MM.1S (cell line): ENCODE results near the gene PYGB.

ENCODE experiments used
- DNase-seq: peaks from one replicate; pipeline ENCODE4 v3.0.0-alpha.2; 2015
- H2AFZ ChIP-seq: fragments of 300-600 bp; sonication (generic); 2 replicates; pipeline ENCODE4 v1.6.0; 2016; ENCODE audit warnings: antibody characterized with exemption, low read length
- H3F3A ChIP-seq: fragments of 300-600 bp; sonication (generic); 2 replicates; pipeline ENCODE4 v1.6.1; 2016; ENCODE audit warnings: mild to moderate bottlenecking, antibody characterized with exemption, low read length, moderate library complexity, mixed read lengths; ENCODE audit not compliant: insufficient read depth
- H3K27ac ChIP-seq: fragments of 300-600 bp; sonication (generic); 2 replicates; pipeline ENCODE4 v1.5.1; 2016; ENCODE audit warnings: mild to moderate bottlenecking, low read length
- H3K27me3 ChIP-seq: fragments of 300-600 bp; sonication (generic); replicated peaks from 2 replicates; pipeline ENCODE4 v1.6.0; 2016; ENCODE audit warnings: low read length; ENCODE audit not compliant: insufficient read depth
- H3K36me3 ChIP-seq: fragments of 300-600 bp; sonication (generic); replicated peaks from 2 replicates; pipeline ENCODE4 v1.6.1; 2016; ENCODE audit warnings: mild to moderate bottlenecking, low read length, mixed read lengths; ENCODE audit not compliant: insufficient read depth
- H3K4me1 ChIP-seq: fragments of 300-600 bp; sonication (generic); 2 replicates; pipeline ENCODE4 v1.6.1; 2016; ENCODE audit warnings: low read length, mixed read lengths
- H3K4me2 ChIP-seq: fragments of 300-600 bp; sonication (generic); 2 replicates; pipeline ENCODE4 v1.6.0; 2016; ENCODE audit warnings: low read depth, low read length
- H3K4me3 ChIP-seq: fragments of 300-600 bp; sonication (generic); 2 replicates; pipeline ENCODE4 v1.5.1; 2016; ENCODE audit warnings: low read length, mixed read lengths
- H3K79me2 ChIP-seq: fragments of 300-600 bp; sonication (generic); 2 replicates; pipeline ENCODE4 v1.6.1; 2016; ENCODE audit warnings: mixed run types, low read length, mixed read lengths
- H3K9ac ChIP-seq: fragments of 300-600 bp; sonication (generic); 2 replicates; pipeline ENCODE4 v1.6.1; 2016; ENCODE audit warnings: low read length, mixed read lengths
- H3K9me2 ChIP-seq: fragments of 300-600 bp; sonication (generic); replicated peaks from 2 replicates; pipeline ENCODE4 v1.6.1; 2016; ENCODE audit warnings: mild to moderate bottlenecking, low read length, mixed read lengths; ENCODE audit not compliant: insufficient read depth
- H3K9me3 ChIP-seq: fragments of 300-600 bp; sonication (generic); replicated peaks from 2 replicates; pipeline ENCODE4 v1.6.1; 2016; ENCODE audit warnings: mild to moderate bottlenecking, low read length, mixed read lengths; ENCODE audit not compliant: insufficient read depth
- H4K20me1 ChIP-seq: fragments of 300-600 bp; sonication (generic); 2 replicates; pipeline ENCODE4 v1.6.1; 2016; ENCODE audit warnings: mild to moderate bottlenecking, low read length, moderate library complexity, mixed read lengths; ENCODE audit not compliant: insufficient read depth
- CTCF ChIP-seq: fragments of 300-600 bp; sonication (generic); IDR thresholded peaks from 2 replicates; pipeline ENCODE4 v1.5.1; 2016; ENCODE audit warnings: antibody characterized with exemption, low read length, mixed read lengths
- EZH2 ChIP-seq: fragments of 300-600 bp; sonication (generic); optimal IDR thresholded peaks from 2 replicates; pipeline ENCODE3; 2017; ENCODE audit warnings: low read depth, mild to moderate bottlenecking, antibody characterized with exemption, low read length, mixed read lengths
- EZH2phosphoT487 ChIP-seq: fragments of 300-600 bp; sonication (generic); IDR thresholded peaks from 2 replicates; pipeline ENCODE4 v1.6.1; 2018; ENCODE audit warnings: antibody characterized with exemption, low read length

PYGB gene

GRCh38 chr20:25277941-25278521 lies 30.1 kb downstream of the PYGB start:
- Histone ChIP-seq H3K27ac (no peak overlapping the region), H3K9me3 (no peaks in the 10 kb centered on the region)
- no peak for DNase-seq

GRCh38 chr20:25278636-25279361 lies 30.9 kb downstream of the PYGB start:
- Histone ChIP-seq H3K79me2 (peaks cover 22% of the 10 kb centered on the region), H3K36me3 (no peaks in the 10 kb centered on the region; the same call in none of the 2 replicates), H3K9me3 (no peaks in the 10 kb centered on the region), H3K4me1 (peaks cover 25% of the 10 kb centered on the region), H3K9me2 (no peaks in the 10 kb centered on the region), H3K27ac (no peak overlapping the region), H3K27me3 (no peaks in the 10 kb centered on the region), H3K4me2 (no peak overlapping the region), H3K9ac (no peak overlapping the region), H3K4me3 (no peak overlapping the region), H4K20me1 (no peaks in the 10 kb centered on the region), H2AFZ (no peak overlapping the region), H3F3A (peaks cover 13% of the 10 kb centered on the region)
- DNase-seq: no peak
- no peak for TF ChIP-seq CTCF
- no peak for TF ChIP-seq EZH2
- TF ChIP-seq EZH2phosphoT487: no peak

More at GRCh38 chr20:25277941-25278521, 30.1 kb downstream of the PYGB start:
- Histone ChIP-seq H3K27me3 (no peaks in the 10 kb centered on the region), H2AFZ (no peak overlapping the region), H3F3A (peaks cover 13% of the 10 kb centered on the region), H3K9ac (no peak overlapping the region), H3K4me1 (peaks cover 21% of the 10 kb centered on the region), H4K20me1 (no peaks in the 10 kb centered on the region), H3K36me3 (no peaks in the 10 kb centered on the region; the same call in none of the 2 replicates), H3K9me2 (no peaks in the 10 kb centered on the region), H3K79me2 (peaks cover 14% of the 10 kb centered on the region), H3K4me3 (no peak overlapping the region), H3K4me2 (no peak overlapping the region)
- no peak for TF ChIP-seq CTCF
- TF ChIP-seq EZH2: no peak
- TF ChIP-seq EZH2phosphoT487: no peak

- no peak for DNase-seq
These were observed 31.5 kb downstream of the PYGB start for GRCh38 chr20:25279403-25279802.

More at GRCh38 chr20:25279403-25279802, 31.5 kb downstream of the PYGB start:
- Histone ChIP-seq H2AFZ (no peak overlapping the region), H3K27ac (no peak overlapping the region), H3K9me3 (no peaks in the 10 kb centered on the region), H3K4me1 (peaks cover 25% of the 10 kb centered on the region), H3K79me2 (peaks cover 27% of the 10 kb centered on the region), H3K4me2 (no peak overlapping the region), H3K4me3 (no peak overlapping the region), H3K9me2 (no peaks in the 10 kb centered on the region), H3K36me3 (no peaks in the 10 kb centered on the region; the same call in none of the 2 replicates), H3K9ac (no peak overlapping the region), H3K27me3 (no peaks in the 10 kb centered on the region), H3F3A (peaks cover 13% of the 10 kb centered on the region), H4K20me1 (no peaks in the 10 kb centered on the region)
- no peak for TF ChIP-seq EZH2
- no peak for TF ChIP-seq EZH2phosphoT487
- no peak for TF ChIP-seq CTCF
